Left lung (tissue), 10 donors: ENCODE data around the gene KMT2C. TPM values are rescaled to one million over a fixed set of nuclear protein-coding genes. Genes with fewer than 3 reads are reported as not detected.
A peak's percentile ranks its signal among the peaks of the same experiment; 100 is the strongest.

ENCODE experiments used
- ATAC-seq: fragments of 200-7000 bp; cut with Tn5 transposase; one replicate; pipeline ENCODE4 v1.9.1; 2020; ENCODE audit warnings: moderate library complexity
- DNase-seq, 4 donors: peaks; one replicate each; pipeline ENCODE4 v3.0.0-alpha.2; 2013 to 2020
- H3K27ac ChIP-seq, 2 donors: fragments of 200-600 bp; sonication (generic) in 1 of 2; one replicate each; pipeline versions ENCODE4 v1.5.0 to v1.8.0; 2020 to 2021
- H3K27me3 ChIP-seq, 2 donors: fragments of 200-600 bp; sonication (generic) in 1 of 2; one replicate each; pipeline versions ENCODE4 v1.5.0 to v1.8.0; 2020 to 2021
- H3K36me3 ChIP-seq, 2 donors: fragments of 200-600 bp; sonication (generic) in 1 of 2; one replicate each; pipeline versions ENCODE4 v1.5.0 to v1.8.0; 2020 to 2021
- H3K4me1 ChIP-seq, 2 donors: fragments of 200-600 bp; one replicate each; pipeline ENCODE4 v1.8.0; 2021
- H3K4me3 ChIP-seq, 2 donors: fragments of 200-600 bp; sonication (generic) in 1 of 2; one replicate each; pipeline versions ENCODE4 v1.5.0 to v1.8.0; 2020 to 2021; ENCODE audit warnings: mild to moderate bottlenecking in 1 of 2
- H3K9me3 ChIP-seq, 2 donors: fragments of 200-600 bp; sonication (generic) in 1 of 2; one replicate each; pipeline versions ENCODE4 v1.5.0 to v1.8.0; 2020 to 2021
- CTCF ChIP-seq, 2 donors: fragments of 200-600 bp; sonication (generic) in 1 of 2; IDR thresholded peaks; one replicate each; pipeline versions ENCODE4 v1.5.0 to v1.8.0; 2021; ENCODE audit warnings: antibody characterized with exemption in 2 of 2
- intact Hi-C, 2 donors: fragments of 100-400 bp; cut with DNase I; formaldehyde crosslinking; loops; one replicate each; pipeline versions ENCODE4 v1.11.2 to v1.14.2; 2022
- polyA plus RNA-seq, 6 donors: library from polyadenylated mRNA; unstranded; fragments of 120-200 nt; gene quantifications; one replicate each; pipeline ENCODE4 v1.2.1, GENCODE V29; 2013; ENCODE audit not compliant: insufficient read length in 6 of 6
- total RNA-seq, 2 donors: library from RNA; stranded (reverse); fragmentation: NEBNext Ultra II Directional; extraction: Animal tissue kit (Norgen Biotek cat#: 25700); gene quantifications; one replicate each; pipeline ENCODE4 v1.2.1, GENCODE V29; 2021
- donor health status: DM: no; HTN: yes; CAD: no.
- donor health status: DM: no; HTN: no; CAD: no.

Gene KMT2C
- total and polyA plus RNA-seq, 8 donors = 36.4 to 91.4 (median 42.1) TPM

GRCh38 chr7:152347888-152348287, 87.9 kb downstream of the KMT2C start:
- Histone ChIP-seq H3K4me3 (no peak overlapping the region), H3K27me3 (no peaks in the 10 kb centered on the region), H3K27ac (no peak overlapping the region), H3K36me3 (peaks cover 0 to 36% of the 10 kb centered on the region in 2 donors), H3K9me3 (peaks cover 0 to 7% of the 10 kb centered on the region in 2 donors), H3K4me1 (no peaks in the 10 kb centered on the region)
- no peak for TF ChIP-seq CTCF (IDR thresholded peaks at IDR 0.05)
- DNase-seq = no peak
- intact Hi-C loops = no loop called here
- no peak for ATAC-seq

- ATAC-seq = no peak
- H3K27ac ChIP-seq = no peak overlapping the region
- no peak overlapping the region for H3K4me3 ChIP-seq
- H3K27me3 ChIP-seq = no peaks in the 10 kb centered on the region
- TF ChIP-seq CTCF (IDR thresholded peaks at IDR 0.05) = no peak
- peaks cover 6 to 20% of the 10 kb centered on the region in 2 donors for H3K4me1 ChIP-seq
- no peak for DNase-seq
- peaks cover 0 to 12% of the 10 kb centered on the region in 2 donors for H3K36me3 ChIP-seq
- intact Hi-C loops = no loop called here
- peaks cover 0 to 7% of the 10 kb centered on the region in 2 donors for H3K9me3 ChIP-seq
Measured at GRCh38 chr7:152344253-152344652, 91.5 kb downstream of the KMT2C start.

- peaks cover 0 to 4% of the 10 kb centered on the region in 2 donors for H3K9me3 ChIP-seq
- intact Hi-C loops = no loop called here
- DNase-seq (no peak), ATAC-seq (no peak)
- H3K36me3 ChIP-seq = no peaks in the 10 kb centered on the region
- peaks cover 6 to 26% of the 10 kb centered on the region in 2 donors for H3K4me1 ChIP-seq
- no peak overlapping the region for H3K4me3 ChIP-seq
- H3K27me3 ChIP-seq = no peaks in the 10 kb centered on the region
- no peak for TF ChIP-seq CTCF (IDR thresholded peaks at IDR 0.05)
- no peak overlapping the region for H3K27ac ChIP-seq
Measured at GRCh38 chr7:152342796-152343195, 93.0 kb downstream of the KMT2C start.

- intact Hi-C loops = no loop called here
- peaks cover 6 to 33% of the 10 kb centered on the region in 2 donors for H3K4me1 ChIP-seq
- no peak overlapping the region for H3K27ac ChIP-seq
- ATAC-seq = no peak
- no peak overlapping the region for H3K4me3 ChIP-seq
- DNase-seq = no peak
- no peaks in the 10 kb centered on the region for H3K36me3 ChIP-seq
- no peaks in the 10 kb centered on the region for H3K9me3 ChIP-seq
- H3K27me3 ChIP-seq = no peaks in the 10 kb centered on the region
- no peak for TF ChIP-seq CTCF (IDR thresholded peaks at IDR 0.05)
Measured at GRCh38 chr7:152341914-152342236, 93.9 kb downstream of the KMT2C start.

GRCh38 chr7:152341039-152341913, 94.5 kb downstream of the KMT2C start:
- no peaks in the 10 kb centered on the region for H3K9me3 ChIP-seq
- TF ChIP-seq CTCF (IDR thresholded peaks at IDR 0.05) = peak; percentile 42 to 51
- no peak overlapping the region for H3K27ac ChIP-seq
- peaks cover 10 to 39% of the 10 kb centered on the region in 2 donors for H3K4me1 ChIP-seq
- no peaks in the 10 kb centered on the region for H3K27me3 ChIP-seq
- ATAC-seq = peak; percentile 95
- intact Hi-C loops = no loop called here
- H3K4me3 ChIP-seq = no peak overlapping the region
- no peaks in the 10 kb centered on the region for H3K36me3 ChIP-seq
- DNase-seq = peak in 1 of 4 donors; percentile 51
